Uterus (tissue), 4 donors: Measurements from ENCODE around the gene RPL29. TPM values are rescaled to one million over a fixed set of nuclear protein-coding genes. Genes with fewer than 3 reads are reported as not detected.
"Not testable (repeated sequence)": the region's sequence is repeated elsewhere in the genome, so short reads cannot be mapped to it uniquely, and the experiment has no call there.

Experiments used
- DNase-seq, 2 donors: peaks; one replicate each; pipeline ENCODE4 v3.0.0-alpha.2; 2019 to 2020
- H3K27ac ChIP-seq, 2 donors: fragments of 200-600 bp; sonication (generic); 1 replicate in 1 of 2; 2 replicates in 1 of 2; pipeline ENCODE4 v1.5.1; 2016 to 2018
- H3K27me3 ChIP-seq, 2 donors: fragments of 200-600 bp; sonication (generic); one replicate each; pipeline ENCODE4 v1.5.1; 2018 to 2019; ENCODE audit warnings: control low read depth in 1 of 2
- H3K36me3 ChIP-seq, 2 donors: fragments of 200-600 bp; sonication (generic); one replicate each; pipeline ENCODE4 v1.5.1; 2019; ENCODE audit warnings: control low read depth in 1 of 2
- H3K4me1 ChIP-seq, 2 donors: fragments of 200-600 bp; sonication (generic); one replicate each; pipeline ENCODE4 v1.5.1; 2018 to 2019; ENCODE audit warnings: control low read depth in 1 of 2
- H3K4me3 ChIP-seq, 2 donors: fragments of 200-600 bp; sonication (generic); 1 replicate in 1 of 2; 2 replicates in 1 of 2; pipeline ENCODE4 v1.5.1; 2018 to 2019; ENCODE audit warnings: mild to moderate bottlenecking in 1 of 2
- H3K9me3 ChIP-seq, 2 donors: fragments of 200-600 bp; sonication (generic); one replicate each; pipeline ENCODE4 v1.5.1; 2019; ENCODE audit warnings: control low read depth in 1 of 2
- POLR2A ChIP-seq, 2 donors: fragments of 450-650 bp; IDR thresholded peaks; one replicate each; pipeline ENCODE4 v1.6.1; 2016; ENCODE audit warnings: antibody characterized with exemption in 2 of 2, mild to moderate bottlenecking in 1 of 2, moderate library complexity in 1 of 2
- intact Hi-C: fragments of 100-400 bp; cut with DNase I; formaldehyde crosslinking; loops from one replicate; pipeline ENCODE4 v1.15.1; 2023; ENCODE audit warnings: low total_unique reads
- total RNA-seq, 4 donors: library from RNA; depleted of rRNA in 3 of 4; stranded (reverse); fragments of >200 nt in 3 of 4; gene quantifications; one replicate each; pipeline versions ENCODE4 v1.1.0 to v1.2.4, GENCODE V29; 2014 to 2023
- TF ChIP-seq, protein P1 (sequence below), 4 experiments: fragments of 200-600 bp in 2 of 4; fragments of 450-650 bp in 2 of 4; sonication (generic) in 2 of 4; IDR thresholded peaks; one replicate each; pipeline ENCODE4 v1.5.1; 2016 to 2019; ENCODE audit warnings: antibody characterized with exemption in 4 of 4, mild to moderate bottlenecking in 2 of 4, moderate library complexity in 1 of 4
- donor health status: DM: yes; HTN: yes; CAD: no.

Gene RPL29
- total RNA-seq, 4 donors from 2014 or later = 696 to 2,362 (median 1,238) TPM

DNA sequence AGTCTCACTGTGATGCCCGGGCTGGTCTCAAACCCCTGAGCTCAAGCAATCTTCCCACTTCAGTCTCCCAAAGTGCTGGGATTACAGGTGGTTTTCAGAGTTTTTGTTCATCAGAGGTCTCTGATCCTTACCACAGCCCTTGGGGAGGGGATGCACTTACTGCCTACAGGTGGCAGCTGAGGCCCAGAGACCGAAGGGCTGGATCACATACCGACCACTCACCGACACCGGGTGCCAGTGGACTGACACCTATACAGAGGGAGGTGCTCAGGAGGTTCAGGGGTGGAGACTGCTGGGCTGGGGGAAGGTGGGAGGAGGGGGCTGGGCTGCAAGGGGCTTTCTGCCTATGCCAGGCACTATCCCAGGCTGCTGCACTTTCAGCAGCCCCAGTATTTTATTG lies 41.1 kb upstream of the RPL29 start:
- Histone ChIP-seq H3K36me3 (no peaks in the 10 kb centered on the region), H3K27ac (no peak overlapping the region), H3K27me3 (no peaks in the 10 kb centered on the region), H3K4me1 (no peaks in the 10 kb centered on the region), H3K9me3 (no peaks in the 10 kb centered on the region), H3K4me3 (no peak overlapping the region)
- intact Hi-C loops = no loop called here
- TF ChIP-seq POLR2A (IDR thresholded peaks at IDR 0.05) = no peak
- TF ChIP-seq, protein P1, sequence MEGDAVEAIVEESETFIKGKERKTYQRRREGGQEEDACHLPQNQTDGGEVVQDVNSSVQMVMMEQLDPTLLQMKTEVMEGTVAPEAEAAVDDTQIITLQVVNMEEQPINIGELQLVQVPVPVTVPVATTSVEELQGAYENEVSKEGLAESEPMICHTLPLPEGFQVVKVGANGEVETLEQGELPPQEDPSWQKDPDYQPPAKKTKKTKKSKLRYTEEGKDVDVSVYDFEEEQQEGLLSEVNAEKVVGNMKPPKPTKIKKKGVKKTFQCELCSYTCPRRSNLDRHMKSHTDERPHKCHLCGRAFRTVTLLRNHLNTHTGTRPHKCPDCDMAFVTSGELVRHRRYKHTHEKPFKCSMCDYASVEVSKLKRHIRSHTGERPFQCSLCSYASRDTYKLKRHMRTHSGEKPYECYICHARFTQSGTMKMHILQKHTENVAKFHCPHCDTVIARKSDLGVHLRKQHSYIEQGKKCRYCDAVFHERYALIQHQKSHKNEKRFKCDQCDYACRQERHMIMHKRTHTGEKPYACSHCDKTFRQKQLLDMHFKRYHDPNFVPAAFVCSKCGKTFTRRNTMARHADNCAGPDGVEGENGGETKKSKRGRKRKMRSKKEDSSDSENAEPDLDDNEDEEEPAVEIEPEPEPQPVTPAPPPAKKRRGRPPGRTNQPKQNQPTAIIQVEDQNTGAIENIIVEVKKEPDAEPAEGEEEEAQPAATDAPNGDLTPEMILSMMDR (IDR thresholded peaks at IDR 0.05) = no peak
- DNase-seq = no peak

DNA sequence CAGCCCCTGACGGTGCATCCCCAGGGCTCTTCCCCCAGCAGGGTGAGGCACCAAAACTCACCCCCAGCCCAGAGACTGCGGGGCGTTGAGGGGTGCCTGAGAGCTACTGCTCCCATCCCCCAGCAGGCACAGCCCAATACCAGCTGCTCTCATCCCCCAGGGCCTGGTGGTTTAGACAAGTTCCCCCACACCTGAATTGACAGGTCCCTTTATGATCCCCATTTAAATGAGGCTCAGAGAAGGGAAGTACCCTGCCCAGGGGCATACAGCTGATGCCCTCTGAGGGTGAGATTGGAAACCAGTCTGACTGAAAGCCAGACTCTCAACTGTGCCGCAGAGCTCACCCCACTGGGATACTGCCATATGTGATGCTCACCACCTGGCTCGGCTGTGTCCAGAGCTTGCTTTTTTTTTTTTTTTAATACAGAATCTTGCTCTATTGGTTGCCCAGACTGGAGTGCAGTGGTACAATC lies 40.6 kb upstream of the RPL29 start:
- Histone ChIP-seq H3K27ac (no peak overlapping the region), H3K4me1 (no peaks in the 10 kb centered on the region), H3K27me3 (no peaks in the 10 kb centered on the region), H3K36me3 (no peaks in the 10 kb centered on the region), H3K4me3 (no peak overlapping the region), H3K9me3 (no peaks in the 10 kb centered on the region)
- intact Hi-C loops = no loop called here
- TF ChIP-seq, protein P1 (IDR thresholded peaks at IDR 0.05) = no peak
- TF ChIP-seq POLR2A (IDR thresholded peaks at IDR 0.05) = no peak
- DNase-seq = no peak

DNA sequence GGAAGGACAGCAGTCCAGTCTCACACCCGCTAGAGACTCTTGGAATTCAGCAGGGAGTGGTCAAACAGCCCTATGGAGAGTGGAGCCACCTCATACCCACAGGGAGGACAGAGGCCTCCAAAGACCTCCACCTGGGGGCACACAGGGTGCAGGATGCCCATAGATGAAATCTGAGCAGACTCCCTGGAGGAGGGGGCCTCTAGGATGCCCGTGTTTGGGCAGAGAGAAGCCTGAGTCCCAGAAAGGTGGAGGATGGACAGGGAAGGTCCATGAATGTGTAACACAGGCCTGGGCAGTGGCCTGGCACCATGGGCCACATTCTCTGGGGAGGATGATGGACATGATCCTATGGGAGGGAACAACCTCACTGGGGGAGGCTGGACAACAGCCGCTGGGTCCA lies 39.0 kb upstream of the RPL29 start:
- no peak overlapping the region for H3K4me3 ChIP-seq
- H3K27me3 ChIP-seq = no peaks in the 10 kb centered on the region
- H3K4me1 ChIP-seq = no peaks in the 10 kb centered on the region
- no peak overlapping the region for H3K27ac ChIP-seq
- H3K9me3 ChIP-seq = no peaks in the 10 kb centered on the region
- DNase-seq = no peak
- intact Hi-C loops = no loop called here
- no peaks in the 10 kb centered on the region for H3K36me3 ChIP-seq
- no peak for TF ChIP-seq POLR2A (IDR thresholded peaks at IDR 0.05)
- TF ChIP-seq, protein P1 (IDR thresholded peaks at IDR 0.05) = no peak

DNA sequence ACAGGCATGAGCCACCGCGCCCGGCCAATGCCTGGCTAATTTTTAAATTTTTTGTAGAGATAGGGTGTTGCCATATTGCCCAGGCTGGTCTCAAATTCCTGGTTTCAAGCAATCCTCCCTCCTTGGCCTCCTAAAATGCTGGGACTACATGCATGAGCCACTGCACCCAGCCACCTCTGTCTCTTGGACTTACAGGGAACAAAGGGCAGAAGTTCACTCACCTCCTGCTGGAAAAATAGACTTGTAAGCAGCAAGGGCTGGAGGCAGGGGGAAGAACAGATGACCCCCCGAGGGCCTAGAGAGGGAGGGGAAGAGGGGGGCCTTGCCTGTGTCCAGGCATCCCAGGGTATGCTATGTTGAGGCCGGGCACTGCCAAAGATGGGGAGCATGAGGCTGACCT lies 38.5 kb upstream of the RPL29 start:
- no peak for TF ChIP-seq POLR2A (IDR thresholded peaks at IDR 0.05)
- TF ChIP-seq, protein P1 (IDR thresholded peaks at IDR 0.05) = no peak
- DNase-seq = no peak
- Histone ChIP-seq H3K4me1 (no peaks in the 10 kb centered on the region), H3K27me3 (no peaks in the 10 kb centered on the region), H3K36me3 (no peaks in the 10 kb centered on the region), H3K4me3 (no peak overlapping the region), H3K9me3 (no peaks in the 10 kb centered on the region), H3K27ac (no peak overlapping the region)
- intact Hi-C loops = no loop called here

DNA sequence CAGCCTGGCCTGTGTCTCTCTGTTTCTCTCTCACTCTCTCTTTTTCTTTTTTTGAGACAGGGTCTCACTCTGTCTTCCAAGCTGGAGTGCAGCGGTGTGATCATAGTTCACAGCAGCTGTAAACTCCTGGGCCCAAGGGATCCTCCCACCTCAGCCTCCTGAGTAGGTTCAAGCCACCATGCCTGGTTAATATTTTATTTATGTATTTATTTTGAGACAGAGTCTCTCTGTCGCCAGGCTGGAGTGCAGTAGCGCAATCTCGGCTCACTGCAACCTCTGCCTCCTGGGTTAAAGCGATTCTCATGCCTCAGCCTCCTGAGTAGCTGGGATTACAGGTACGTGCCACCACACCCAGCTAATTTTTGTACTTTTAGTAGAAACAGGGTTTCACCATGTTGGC lies 38.1 kb upstream of the RPL29 start:
- H3K9me3 ChIP-seq, H3K27ac ChIP-seq, intact Hi-C loops, H3K27me3 ChIP-seq, H3K4me3 ChIP-seq, DNase-seq, H3K4me1 ChIP-seq, H3K36me3 ChIP-seq: not testable (repeated sequence)
